K562 (cell line): ENCODE results near the gene PHB1. TPM values are rescaled to one million over a fixed set of nuclear protein-coding genes. Genes with fewer than 3 reads are reported as not detected.

Source experiments
- BACH1 ChIP-seq: fragments of 200-800 bp; sonication (Bioruptor generic); IDR thresholded peaks from 2 replicates; pipeline ENCODE4 v1.6.1; 2016; ENCODE audit warnings: missing genetic modification characterization, missing compliant biosample characterization
- BDP1 ChIP-seq: IDR thresholded peaks from 3 replicates; pipeline ENCODE4 v1.6.1; 2011; ENCODE audit not compliant: insufficient read length, insufficient read depth
- CBX1 ChIP-seq: sonication (generic); IDR thresholded peaks from 2 replicates; pipeline ENCODE4 v1.6.1; 2016; ENCODE audit warnings: antibody characterized with exemption, low read depth, mild to moderate bottlenecking
- FOXM1 ChIP-seq, 2 experiments: fragments of 450-650 bp in 1 of 2; sonication (generic) in 1 of 2; formaldehyde crosslinking in 1 of 2; IDR thresholded peaks; 2 replicates each; pipeline versions ENCODE4 v1.6.1 to v1.9.0; 2017 to 2022; ENCODE audit warnings: low read depth in 2 of 2, mild to moderate bottlenecking in 2 of 2, missing genetic modification reagents in 1 of 2, moderate library complexity in 1 of 2
- JUND ChIP-seq, 2 experiments: IDR thresholded peaks; 2 replicates in 1 of 2; 3 replicates in 1 of 2; pipeline ENCODE4 v1.6.1; 2011; ENCODE audit warnings: borderline replicate concordance in 2 of 2, low read depth in 2 of 2, low read length in 2 of 2, improper control_type of control experiment in 1 of 2, missing biosample characterization in 1 of 2, missing genetic modification characterization in 1 of 2, missing genetic modification reagents in 1 of 2
- MGA ChIP-seq: fragments of 450-650 bp; IDR thresholded peaks from 2 replicates; pipeline ENCODE4 v1.6.1; 2016; ENCODE audit warnings: mild to moderate bottlenecking, moderate library complexity
- SIN3B ChIP-seq: fragments of 450-650 bp; IDR thresholded peaks from 2 replicates; pipeline ENCODE4 v1.6.1; 2017; ENCODE audit warnings: low read depth, mild to moderate bottlenecking, moderate library complexity
- U2AF1 ChIP-seq: fragments of 200-400 bp; formaldehyde crosslinking; optimal IDR thresholded peaks from 2 replicates; pipeline ENCODE3; 2017; ENCODE audit warnings: mild to moderate bottlenecking, low read depth, low read length, moderate library complexity
- ZBTB12 ChIP-seq: fragments of 250-450 bp; sonication (Bioruptor Pico); IDR thresholded peaks from 2 replicates; pipeline ENCODE4 v1.4.0; 2020
- ZNF316 ChIP-seq: fragments of 450-650 bp; IDR thresholded peaks from 2 replicates; pipeline ENCODE4 v1.6.1; 2016
- ZNF511 ChIP-seq: sonication (generic); formaldehyde crosslinking; IDR thresholded peaks from 2 replicates; pipeline ENCODE4 v1.8.0; 2022; ENCODE audit warnings: mild to moderate bottlenecking, missing genetic modification reagents
- ZNF668 ChIP-seq: fragments of 250-450 bp; sonication (Bioruptor Pico); IDR thresholded peaks from 2 replicates; pipeline ENCODE4 v1.8.0; 2022; ENCODE audit warnings: mild to moderate bottlenecking, inconsistent platforms
- ZNF695 ChIP-seq: fragments of 450-650 bp; formaldehyde crosslinking; IDR thresholded peaks from 2 replicates; pipeline ENCODE4 v1.4.0; 2020; ENCODE audit warnings: mild to moderate bottlenecking, moderate library complexity
- ZNF699 ChIP-seq: fragments of 250-450 bp; sonication (Bioruptor Pico); IDR thresholded peaks from 2 replicates; pipeline ENCODE4 v1.8.0; 2021; ENCODE audit warnings: mild to moderate bottlenecking, moderate library complexity; ENCODE audit not compliant: insufficient replicate concordance
- polyA plus RNA-seq, 8 experiments: library from polyadenylated mRNA; depleted of rRNA in 4 of 8; stranded (reverse) in 5 of 8; unstranded in 3 of 8; fragments of >200 nt; fragmentation: Nextera tagmentation in 2 of 8; fragmentation: Illumina TruSeq in 1 of 8; extraction: Ambion mirVana in 2 of 8; extraction: Trizol in 1 of 8; gene quantifications; 2 replicates each; pipeline versions ENCODE4 v1.2.1 to v1.2.3, GENCODE V29; 2011 to 2014; ENCODE audit warnings: inconsistent platforms in 1 of 8, missing spikeins in 1 of 8
- total RNA-seq, 7 experiments: library from RNA; depleted of rRNA in 6 of 7; stranded (reverse); fragments of >200 nt in 6 of 7; fragmentation: Illumina TruSeq in 2 of 7; extraction: Trizol in 2 of 7; gene quantifications; 2 replicates each; pipeline versions ENCODE4 v1.2.1 to v1.2.3, GENCODE V29; 2011 to 2021; ENCODE audit warnings: low replicate concordance in 1 of 7

PHB1 gene
- total and polyA plus RNA-seq, 9 of the 15 experiments (the other 6 are each of a cell fraction or from before 2014, with no cell fraction given): 191 to 818 (median 349) TPM

GRCh38 chr17:49414622-49415350, at the start of gene PHB1 (continued):
- peak; percentile 22; the same call in 1 of the 2 replicates for TF ChIP-seq MGA
- no peak for TF ChIP-seq ZNF695
- TF ChIP-seq CBX1: no peak
- TF ChIP-seq ZNF699 (CRISPR knock-in tag): no peak
- TF ChIP-seq ZNF511 (CRISPR knock-in tag): no peak
- no peak for TF ChIP-seq U2AF1
- no peak for TF ChIP-seq ZNF668 (CRISPR knock-in tag)
- TF ChIP-seq FOXM1 (IDR thresholded peaks at IDR 0.05; ENCODE audit: low read depth): no peak
- no peak for TF ChIP-seq FOXM1 (CRISPR knock-in tag; IDR thresholded peaks at IDR 0.05; ENCODE audit: low read depth)
- peak; percentile 60 for TF ChIP-seq JUND (IDR thresholded peaks at IDR 0.05; ENCODE audit: borderline replicate concordance, low read depth, low read length)
- no peak; the same call in 2 of the 3 replicates for TF ChIP-seq JUND (tag; IDR thresholded peaks at IDR 0.05; ENCODE audit: borderline replicate concordance, low read depth, low read length)
- TF ChIP-seq ZBTB12 (CRISPR knock-in tag): 0 out of 2 replicates have a peak, but pooled peaks have one; percentile 23
- peak; percentile 58; the same call in 1 of the 2 replicates for TF ChIP-seq SIN3B
- no peak for TF ChIP-seq BDP1
- TF ChIP-seq ZNF316: no peak
- peak; percentile 77; the same call in 1 of the 2 replicates for TF ChIP-seq BACH1 (tag)
